T47D (cell line): Measurements from ENCODE around the gene DAZL.

ENCODE experiments used
- DNase-seq, 2 experiments: peaks; one replicate each; pipeline versions ENCODE4 v3.0.0 to v3.0.0-alpha.2; 2011 to 2012; ENCODE audit warnings: low read depth in 1 of 2, low spot score in 1 of 2
- JUND ChIP-seq: IDR thresholded peaks from 2 replicates; pipeline ENCODE4 v1.6.1; 2012; ENCODE audit warnings: low read depth
- in situ Hi-C: cut with HindIII; loops from 2 replicates; pipeline ENCODE4 v1.10.0; 2016; ENCODE audit warnings: low sequenced_read_pairs, low pct_unique_long_range_greater_than_20kb

The DAZL gene

GRCh38 chr3:16546186-16547010, 58.8 kb downstream of the DAZL start:
- in situ Hi-C loops, result no loop called here
- no peak for TF ChIP-seq JUND
- no peak for DNase-seq

GRCh38 chr3:16545413-16546185, 59.6 kb downstream of the DAZL start:
- in situ Hi-C loops, result no loop called here
- no peak for TF ChIP-seq JUND
- DNase-seq, result no peak

- no peak for DNase-seq
- in situ Hi-C loops, result no loop called here
- no peak for TF ChIP-seq JUND
Measured at GRCh38 chr3:16543242-16543864, 61.9 kb downstream of the DAZL start.

GRCh38 chr3:16538507-16538906, 66.7 kb downstream of the DAZL start:
- TF ChIP-seq JUND, result no peak
- no peak for DNase-seq
- in situ Hi-C loops, result no loop called here

- no peak for DNase-seq
- TF ChIP-seq JUND, result no peak
- in situ Hi-C loops, result no loop called here
Measured at GRCh38 chr3:16536996-16537395, 68.2 kb downstream of the DAZL start.
